GM12878 (cell line): ENCODE data around the gene CFAP65. TPM values are rescaled to one million over a fixed set of nuclear protein-coding genes. Genes with fewer than 3 reads are reported as not detected.
A peak's percentile ranks its signal among the peaks of the same experiment; 100 is the strongest.

Experiments used
- ATAC-seq: fragments of 200-7000 bp; cut with Tn5 transposase; 3 replicates; pipeline ENCODE4 v1.9.1; 2020; ENCODE audit warnings: mild to moderate bottlenecking, moderate library complexity
- BruUV-seq: library from RNA; stranded (reverse); fragments of 400-500 nt; replicated peaks from 2 replicates; lab custom pipeline; 2021; lab: Mats Ljungman, UMichigan
- CTCF ChIA-PET: fragments of 300-600 bp; sonication (Branson Sonifier 250); formaldehyde crosslinking; extraction: SDS; loops from one replicate; lab custom pipeline; 2021; ENCODE audit warnings: inconsistent platforms; lab: Yijun Ruan, JAX
- POLR2A ChIA-PET: fragments of 350-600 bp; formaldehyde crosslinking; extraction: SDS; loops from one replicate; lab custom pipeline; 2021; ENCODE audit warnings: inconsistent platforms; lab: Charles Lee
- RAD21 ChIA-PET: fragments of 300-600 bp; sonication (Branson Sonifier 250); formaldehyde crosslinking; loops from one replicate; lab custom pipeline; 2023; ENCODE audit warnings: antibody characterized with exemption; ENCODE audit not compliant: unreplicated experiment; lab: Charles Lee
- SMC1A ChIA-PET: fragments of 300-600 bp; sonication (Branson Sonifier 250); formaldehyde crosslinking; loops from one replicate; lab custom pipeline; 2023; ENCODE audit not compliant: unreplicated experiment, uncharacterized antibody; lab: Charles Lee
- DNase-seq: peaks from one replicate; pipeline ENCODE4 v3.0.0-alpha.2; 2011; ENCODE audit warnings: low read depth, low spot score
- FAIRE-seq: peaks from 3 replicates; lab custom pipeline; 2011; peaks lifted over from hg19 to GRCh38; lab: Jason Lieb, UNC
- H2AFZ ChIP-seq: 2 replicates; pipeline ENCODE4 v1.6.0; 2011; ENCODE audit warnings: low read depth, low read length, control low read depth; ENCODE audit not compliant: control insufficient read depth
- H3K27ac ChIP-seq: 2 replicates; pipeline ENCODE4 v1.5.1; 2011; ENCODE audit warnings: control low read depth; ENCODE audit not compliant: control insufficient read depth, insufficient read depth
- H3K27me3 ChIP-seq, 2 experiments: replicated peaks in 1 of 2; 2 replicates each; pipeline versions ENCODE4 v1.6.0 to v1.6.1; 2011; ENCODE audit warnings: low read length in 1 of 2; ENCODE audit not compliant: control insufficient read depth in 2 of 2, insufficient read depth in 2 of 2
- H3K36me3 ChIP-seq, 2 experiments: 2 replicates each; pipeline ENCODE4 v1.5.1; 2011; ENCODE audit warnings: low read length in 1 of 2; ENCODE audit not compliant: control insufficient read depth in 2 of 2, insufficient read depth in 2 of 2
- H3K4me1 ChIP-seq: 2 replicates; pipeline ENCODE4 v1.6.1; 2011; ENCODE audit warnings: mild to moderate bottlenecking, low read length, moderate library complexity, mixed read lengths; ENCODE audit not compliant: control insufficient read depth, insufficient read depth
- H3K4me2 ChIP-seq: 2 replicates; pipeline ENCODE4 v1.6.0; 2011; ENCODE audit warnings: control low read depth; ENCODE audit not compliant: control insufficient read depth, insufficient read depth
- H3K4me3 ChIP-seq: fragments of 200-600 bp; sonication (generic); 2 replicates; pipeline ENCODE4 v1.5.1; 2016
- H3K79me2 ChIP-seq: 2 replicates; pipeline ENCODE4 v1.6.0; 2011; ENCODE audit warnings: low read length; ENCODE audit not compliant: control insufficient read depth, insufficient read depth
- H3K9ac ChIP-seq: 2 replicates; pipeline ENCODE4 v1.8.0; 2011; ENCODE audit warnings: low read length, control low read depth, mixed read lengths; ENCODE audit not compliant: control insufficient read depth, insufficient read depth
- H3K9me3 ChIP-seq: replicated peaks from 3 replicates; pipeline ENCODE4 v1.5.1; 2011; ENCODE audit warnings: mild to moderate bottlenecking, low read length; ENCODE audit not compliant: control insufficient read depth, insufficient read depth
- H4K20me1 ChIP-seq: 2 replicates; pipeline ENCODE4 v1.6.0; 2011; ENCODE audit not compliant: control insufficient read depth, insufficient read depth
- DPF2 ChIP-seq: fragments of 450-650 bp; IDR thresholded peaks from 2 replicates; pipeline ENCODE4 v1.6.1; 2017; ENCODE audit warnings: mild to moderate bottlenecking
- EZH2 ChIP-seq: IDR thresholded peaks from 2 replicates; pipeline ENCODE4 v1.6.1; 2012; ENCODE audit warnings: low read depth, mild to moderate bottlenecking, control low read depth, inconsistent platforms, low read length, borderline replicate concordance; ENCODE audit not compliant: control insufficient read depth
- JUNB ChIP-seq: IDR thresholded peaks from 2 replicates; pipeline ENCODE4 v1.6.1; 2016; ENCODE audit warnings: antibody characterized with exemption, mild to moderate bottlenecking
- NRF1 ChIP-seq: conservative IDR thresholded peaks from 2 replicates; pipeline ENCODE4 v1.6.1; 2011; ENCODE audit warnings: mild to moderate bottlenecking, low read depth, low read length, improper control_type of control experiment
- RAD21 ChIP-seq: IDR thresholded peaks from 2 replicates; pipeline ENCODE4 v1.6.1; 2011; ENCODE audit warnings: mild to moderate bottlenecking, low read depth, low read length, moderate library complexity; ENCODE audit not compliant: insufficient read depth
- SMARCA5 ChIP-seq: fragments of 450-650 bp; IDR thresholded peaks from 2 replicates; pipeline ENCODE4 v1.6.1; 2017; ENCODE audit warnings: mild to moderate bottlenecking
- SMC3 ChIP-seq: IDR thresholded peaks from 2 replicates; pipeline ENCODE4 v1.6.1; 2011; ENCODE audit warnings: low read length, improper control_type of control experiment, borderline replicate concordance
- SPI1 ChIP-seq: IDR thresholded peaks from 2 replicates; pipeline ENCODE4 v1.6.1; 2011; ENCODE audit warnings: low read depth, mild to moderate bottlenecking, low read length, moderate library complexity, borderline replicate concordance; ENCODE audit not compliant: insufficient read depth
- TBL1XR1 ChIP-seq: IDR thresholded peaks from 2 replicates; pipeline ENCODE4 v1.6.1; 2012; ENCODE audit warnings: low read depth, low read length, improper control_type of control experiment
- TCF7 ChIP-seq: IDR thresholded peaks from 2 replicates; pipeline ENCODE4 v1.6.1; 2014; ENCODE audit warnings: antibody characterized with exemption, borderline replicate concordance
- WGBS: methylation state at CpG from one replicate; pipeline ENCODE4 v1.1.6; 2016; ENCODE audit warnings: low lambda C conversion rate; ENCODE audit not compliant: insufficient replicate concordance, insufficient coverage; ENCODE audit errors: missing lambda C conversion rate; 5-methylcytosine and 5-hydroxymethylcytosine counted together
- in situ Hi-C: fragments of 300-500 bp; cut with MboI; formaldehyde crosslinking; loops from 9 replicates; pipeline ENCODE4 v1.14.3; 2018; ENCODE audit warnings: mixed read lengths
- intact Hi-C: fragments of 100-400 bp; cut with micrococcal nuclease; formaldehyde crosslinking; loops from one replicate; pipeline ENCODE4 v1.14.2; 2022; ENCODE audit not compliant: unreplicated experiment
- polyA plus RNA-seq, 11 experiments: library from polyadenylated mRNA; depleted of rRNA in 4 of 11; unstranded in 6 of 11; stranded (reverse) in 5 of 11; fragments of >200 nt; fragmentation: Nextera tagmentation in 4 of 11; fragmentation: Illumina TruSeq in 1 of 11; extraction: Ambion mirVana in 4 of 11; extraction: Trizol in 1 of 11; gene quantifications; 1 replicate in 1 of 11; 2 replicates in 10 of 11; pipeline versions ENCODE4 v1.2.1 to v1.2.3, GENCODE V29; 2011 to 2016; ENCODE audit warnings: inconsistent platforms in 2 of 11, missing spikeins in 2 of 11, low read depth in 1 of 11
- total RNA-seq, 4 experiments: library from RNA; depleted of rRNA in 3 of 4; stranded (reverse); fragments of >200 nt in 3 of 4; fragmentation: Illumina TruSeq in 1 of 4; extraction: Trizol in 1 of 4; gene quantifications; 2 replicates each; pipeline versions ENCODE4 v1.2.1 to v1.2.3, GENCODE V29; 2013 to 2021
- TF ChIP-seq, protein P1 (sequence below): IDR thresholded peaks from 2 replicates; pipeline ENCODE4 v1.6.1; 2011; ENCODE audit warnings: low read depth, mild to moderate bottlenecking, low read length, moderate library complexity, borderline replicate concordance; ENCODE audit errors: extremely low read depth
- TF ChIP-seq, protein P2 (sequence below): fragments of 150-350 bp; IDR thresholded peaks from 2 replicates; pipeline ENCODE4 v1.6.1; 2016; ENCODE audit warnings: low read depth, low read length
- TF ChIP-seq, protein P3 (sequence below), 3 experiments: IDR thresholded peaks in 2 of 3; conservative IDR thresholded peaks in 1 of 3; 2 replicates each; pipeline ENCODE4 v1.5.1; 2011; ENCODE audit warnings: low read depth in 3 of 3, low read length in 3 of 3, mild to moderate bottlenecking in 3 of 3, control low read depth in 2 of 3, moderate library complexity in 2 of 3, inconsistent platforms in 1 of 3, mixed read lengths in 1 of 3; ENCODE audit not compliant: control insufficient read depth in 2 of 3, insufficient read depth in 1 of 3; ENCODE audit errors: extremely low read depth in 1 of 3

The CFAP65 gene
- total and polyA plus RNA-seq, 10 of the 15 experiments (the other 5 are each of a cell fraction or from before 2014, with no cell fraction given): not detected

DNA sequence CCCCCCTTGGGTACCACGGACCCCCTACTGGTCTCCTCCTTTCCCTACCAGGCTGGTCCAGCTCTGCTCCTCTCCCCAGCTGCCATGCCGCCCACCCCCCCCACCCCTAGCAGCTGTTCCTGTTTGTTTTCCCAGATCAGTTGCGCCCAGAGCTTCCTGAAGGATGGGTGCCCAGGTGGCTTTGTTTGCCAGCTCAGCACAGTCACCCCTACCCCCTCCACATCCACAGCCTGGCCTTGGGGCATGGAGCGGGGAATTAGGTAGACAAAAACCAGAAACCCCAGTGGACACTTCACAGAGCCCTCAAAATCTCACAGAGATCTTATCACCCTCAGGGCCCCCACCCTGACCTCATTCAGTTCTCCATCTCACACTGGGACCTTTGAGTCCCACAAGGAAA lies 44.4 kb downstream of the CFAP65 start (continued):
- TF ChIP-seq, protein P1, sequence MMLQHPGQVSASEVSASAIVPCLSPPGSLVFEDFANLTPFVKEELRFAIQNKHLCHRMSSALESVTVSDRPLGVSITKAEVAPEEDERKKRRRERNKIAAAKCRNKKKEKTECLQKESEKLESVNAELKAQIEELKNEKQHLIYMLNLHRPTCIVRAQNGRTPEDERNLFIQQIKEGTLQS: no peak
- TF ChIP-seq SPI1 (no peak), NRF1 (no peak), TBL1XR1 (no peak)

DNA sequence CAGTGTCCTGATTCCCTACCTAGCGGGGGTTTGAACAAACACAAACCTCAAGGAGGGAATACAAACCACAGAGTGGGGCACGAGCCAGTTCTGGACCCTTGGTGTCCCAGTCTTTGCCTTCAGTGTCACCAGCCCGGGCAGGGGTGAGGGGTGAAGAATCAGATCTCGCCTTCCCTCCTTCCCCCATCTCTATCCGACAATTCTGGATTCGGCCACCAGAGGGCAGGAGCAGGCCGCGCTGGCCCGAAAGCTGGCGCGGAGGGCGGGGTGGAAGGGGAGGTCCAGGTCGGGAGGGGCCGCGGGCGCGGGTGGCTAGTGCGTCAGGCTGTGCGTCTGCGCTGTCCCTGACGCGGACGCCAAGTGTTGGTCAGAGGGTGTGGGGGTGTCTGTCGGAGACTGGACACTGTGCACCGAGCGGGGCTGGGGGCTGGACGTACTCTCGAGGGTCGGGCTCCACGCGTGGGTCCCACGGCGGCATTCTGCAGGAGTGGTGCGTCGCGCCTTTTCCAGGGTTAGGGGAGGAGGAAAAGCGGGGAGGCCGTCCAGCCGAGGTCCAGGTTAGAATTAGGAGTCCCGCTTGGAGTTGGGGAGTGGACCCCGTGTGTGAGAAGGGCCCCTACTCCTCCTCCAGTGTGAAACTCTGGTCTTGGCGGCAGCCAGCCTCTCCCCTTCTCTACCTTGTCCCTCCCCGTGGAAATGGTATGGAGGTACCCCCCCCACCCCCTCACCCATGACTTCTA lies 45.2 kb downstream of the CFAP65 start:
- intact Hi-C loops (no loop called here), in situ Hi-C loops (no loop called here)
- H3K9me3 ChIP-seq: no peaks in the 10 kb centered on the region
- no peaks in the 10 kb centered on the region for H3K36me3 ChIP-seq
- H3K79me2 ChIP-seq: no peaks in the 10 kb centered on the region
- H3K4me1 ChIP-seq: no peaks in the 10 kb centered on the region
- H3K9ac ChIP-seq: no peak overlapping the region
- H4K20me1 ChIP-seq: no peaks in the 10 kb centered on the region
- SMC1A ChIA-PET: interaction anchor here (0.6 kb wide), 1 partner anchor 62 kb away, joined by 3 read pairs; no protein-coding TSS in a partner anchor
- H3K4me3 ChIP-seq: no peak overlapping the region
- no peak overlapping the region for H3K27ac ChIP-seq
- no peak overlapping the region for H2AFZ ChIP-seq
- H3K4me2 ChIP-seq: peak overlapping the region; percentile 74
- ATAC-seq (peak; percentile 90), FAIRE-seq (no peak), DNase-seq (no peak)
- TF ChIP-seq DPF2: no peak
- peak; percentile 54 for TF ChIP-seq SMC3
- TF ChIP-seq RAD21: peak; percentile 72
- TF ChIP-seq SMARCA5: no peak
- TF ChIP-seq, protein P2, sequence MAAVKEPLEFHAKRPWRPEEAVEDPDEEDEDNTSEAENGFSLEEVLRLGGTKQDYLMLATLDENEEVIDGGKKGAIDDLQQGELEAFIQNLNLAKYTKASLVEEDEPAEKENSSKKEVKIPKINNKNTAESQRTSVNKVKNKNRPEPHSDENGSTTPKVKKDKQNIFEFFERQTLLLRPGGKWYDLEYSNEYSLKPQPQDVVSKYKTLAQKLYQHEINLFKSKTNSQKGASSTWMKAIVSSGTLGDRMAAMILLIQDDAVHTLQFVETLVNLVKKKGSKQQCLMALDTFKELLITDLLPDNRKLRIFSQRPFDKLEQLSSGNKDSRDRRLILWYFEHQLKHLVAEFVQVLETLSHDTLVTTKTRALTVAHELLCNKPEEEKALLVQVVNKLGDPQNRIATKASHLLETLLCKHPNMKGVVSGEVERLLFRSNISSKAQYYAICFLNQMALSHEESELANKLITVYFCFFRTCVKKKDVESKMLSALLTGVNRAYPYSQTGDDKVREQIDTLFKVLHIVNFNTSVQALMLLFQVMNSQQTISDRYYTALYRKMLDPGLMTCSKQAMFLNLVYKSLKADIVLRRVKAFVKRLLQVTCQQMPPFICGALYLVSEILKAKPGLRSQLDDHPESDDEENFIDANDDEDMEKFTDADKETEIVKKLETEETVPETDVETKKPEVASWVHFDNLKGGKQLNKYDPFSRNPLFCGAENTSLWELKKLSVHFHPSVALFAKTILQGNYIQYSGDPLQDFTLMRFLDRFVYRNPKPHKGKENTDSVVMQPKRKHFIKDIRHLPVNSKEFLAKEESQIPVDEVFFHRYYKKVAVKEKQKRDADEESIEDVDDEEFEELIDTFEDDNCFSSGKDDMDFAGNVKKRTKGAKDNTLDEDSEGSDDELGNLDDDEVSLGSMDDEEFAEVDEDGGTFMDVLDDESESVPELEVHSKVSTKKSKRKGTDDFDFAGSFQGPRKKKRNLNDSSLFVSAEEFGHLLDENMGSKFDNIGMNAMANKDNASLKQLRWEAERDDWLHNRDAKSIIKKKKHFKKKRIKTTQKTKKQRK: no peak
- no peak for TF ChIP-seq JUNB
- no peak for TF ChIP-seq TCF7
- TF ChIP-seq, protein P3, sequence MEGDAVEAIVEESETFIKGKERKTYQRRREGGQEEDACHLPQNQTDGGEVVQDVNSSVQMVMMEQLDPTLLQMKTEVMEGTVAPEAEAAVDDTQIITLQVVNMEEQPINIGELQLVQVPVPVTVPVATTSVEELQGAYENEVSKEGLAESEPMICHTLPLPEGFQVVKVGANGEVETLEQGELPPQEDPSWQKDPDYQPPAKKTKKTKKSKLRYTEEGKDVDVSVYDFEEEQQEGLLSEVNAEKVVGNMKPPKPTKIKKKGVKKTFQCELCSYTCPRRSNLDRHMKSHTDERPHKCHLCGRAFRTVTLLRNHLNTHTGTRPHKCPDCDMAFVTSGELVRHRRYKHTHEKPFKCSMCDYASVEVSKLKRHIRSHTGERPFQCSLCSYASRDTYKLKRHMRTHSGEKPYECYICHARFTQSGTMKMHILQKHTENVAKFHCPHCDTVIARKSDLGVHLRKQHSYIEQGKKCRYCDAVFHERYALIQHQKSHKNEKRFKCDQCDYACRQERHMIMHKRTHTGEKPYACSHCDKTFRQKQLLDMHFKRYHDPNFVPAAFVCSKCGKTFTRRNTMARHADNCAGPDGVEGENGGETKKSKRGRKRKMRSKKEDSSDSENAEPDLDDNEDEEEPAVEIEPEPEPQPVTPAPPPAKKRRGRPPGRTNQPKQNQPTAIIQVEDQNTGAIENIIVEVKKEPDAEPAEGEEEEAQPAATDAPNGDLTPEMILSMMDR (IDR thresholded peaks at IDR 0.05 in 2 of 3, conservative IDR thresholded peaks at IDR 0.05 in 1 of 3; ENCODE audit: control insufficient read depth in 2 of 3, extremely low read depth in 1 of 3, insufficient read depth in 1 of 3, low read depth in 3 of 3, low read length in 3 of 3): peak; percentile 78 to 88 (median 82)
- TF ChIP-seq EZH2: 0 out of 2 replicates have a peak, but pooled peaks have one; percentile 52
- BruUV-seq: no TSS peak
- 15% methylated on average over 34 of the region's 43 CpGs for WGBS
- RAD21 ChIA-PET: interaction anchor here (1.1 to 1.7 kb wide), 6 partner anchors 34 to 158 kb away, joined by 3 to 5 read pairs (median 4); no protein-coding TSS in a partner anchor
- CTCF ChIA-PET: interaction anchor here (0.7 to 3.3 kb wide), 15 partner anchors 12 to 303 kb away, joined by 3 to 13 read pairs (median 4); no protein-coding TSS in a partner anchor
- POLR2A ChIA-PET: no interaction called here
- H3K27me3 ChIP-seq: peaks cover 22 to 32% of the 10 kb centered on the region in 2 experiments
